PC-3 (cell line): ENCODE measurements around the gene BIK. TPM values are rescaled to one million over a fixed set of nuclear protein-coding genes. Genes with fewer than 3 reads are reported as not detected.

Source experiments
- ATAC-seq: fragments of 200-7000 bp; cut with Tn5 transposase; 2 replicates; pipeline ENCODE4 v1.9.1; 2020; ENCODE audit warnings: mild to moderate bottlenecking, moderate library complexity
- BruUV-seq: library from RNA; stranded (reverse); fragments of 400-500 nt; replicated peaks from 2 replicates; lab custom pipeline; 2021; lab: Mats Ljungman, UMichigan
- CTCF ChIA-PET: fragments of 300-600 bp; sonication (Branson Sonifier 250); formaldehyde crosslinking; loops from one replicate; lab custom pipeline; 2022; ENCODE audit warnings: antibody characterized with exemption; lab: Charles Lee
- POLR2A ChIA-PET: fragments of 300-600 bp; sonication (Branson Sonifier 250); formaldehyde crosslinking; loops from one replicate; lab custom pipeline; 2022; ENCODE audit warnings: antibody characterized with exemption; ENCODE audit not compliant: unreplicated experiment; lab: Charles Lee
- DNase-seq: peaks from one replicate; pipeline ENCODE4 v3.0.0-alpha.2; 2015
- H2AFZ ChIP-seq: fragments of 300-600 bp; sonication (generic); 2 replicates; pipeline ENCODE4 v1.6.0; 2016; ENCODE audit warnings: antibody characterized with exemption, low read length
- H3F3A ChIP-seq: fragments of 300-600 bp; sonication (generic); one replicate; pipeline ENCODE4 v1.6.0; 2017; ENCODE audit warnings: antibody characterized with exemption, low read length, control low read depth, mild to moderate bottlenecking; ENCODE audit not compliant: unreplicated experiment
- H3K27ac ChIP-seq: fragments of 300-600 bp; sonication (generic); 2 replicates; pipeline ENCODE4 v1.5.1; 2016; ENCODE audit warnings: mild to moderate bottlenecking, low read length
- H3K27me3 ChIP-seq: fragments of 300-600 bp; sonication (generic); 2 replicates; pipeline ENCODE4 v1.6.1; 2016; ENCODE audit warnings: low read length, mixed read lengths
- H3K36me3 ChIP-seq: fragments of 300-600 bp; sonication (generic); 2 replicates; pipeline ENCODE4 v1.6.1; 2016; ENCODE audit warnings: low read depth, mixed run types, low read length, mixed read lengths
- H3K4me1 ChIP-seq: fragments of 300-600 bp; sonication (generic); 2 replicates; pipeline ENCODE4 v1.5.1; 2016; ENCODE audit warnings: low read length; ENCODE audit not compliant: insufficient read depth
- H3K4me2 ChIP-seq: fragments of 300-600 bp; sonication (generic); 2 replicates; pipeline ENCODE4 v1.6.0; 2016; ENCODE audit warnings: low read length
- H3K4me3 ChIP-seq: fragments of 300-600 bp; sonication (generic); 2 replicates; pipeline ENCODE4 v1.5.1; 2016; ENCODE audit warnings: mild to moderate bottlenecking, low read length, mixed read lengths
- H3K79me2 ChIP-seq: fragments of 300-600 bp; sonication (generic); 2 replicates; pipeline ENCODE4 v1.6.1; 2017; ENCODE audit warnings: low read length, mixed read lengths
- H3K9ac ChIP-seq: fragments of 300-600 bp; sonication (generic); 2 replicates; pipeline ENCODE4 v1.6.0; 2016; ENCODE audit warnings: mild to moderate bottlenecking, low read length
- H3K9me2 ChIP-seq: fragments of 300-600 bp; sonication (generic); replicated peaks from 2 replicates; pipeline ENCODE4 v1.6.1; 2016; ENCODE audit warnings: mixed run types, low read length, mixed read lengths
- H3K9me3 ChIP-seq: fragments of 300-600 bp; sonication (generic); 2 replicates; pipeline ENCODE4 v1.6.1; 2016; ENCODE audit warnings: low read length, mixed read lengths
- H4K20me1 ChIP-seq: fragments of 300-600 bp; sonication (generic); 2 replicates; pipeline ENCODE4 v1.6.1; 2016; ENCODE audit warnings: low read length, mixed read lengths
- EZH2 ChIP-seq: fragments of 300-600 bp; sonication (generic); IDR thresholded peaks from one replicate; pipeline ENCODE4 v1.6.1; 2017; ENCODE audit warnings: antibody characterized with exemption, mild to moderate bottlenecking, low read length; ENCODE audit not compliant: unreplicated experiment
- EZH2phosphoT487 ChIP-seq: fragments of 300-600 bp; sonication (generic); IDR thresholded peaks from 2 replicates; pipeline ENCODE4 v1.6.1; 2018; ENCODE audit warnings: mild to moderate bottlenecking, antibody characterized with exemption, low read length, borderline replicate concordance
- intact Hi-C: fragments of 100-400 bp; cut with micrococcal nuclease; formaldehyde crosslinking; loops from 2 replicates; pipeline ENCODE4 v1.9.0; 2023
- total RNA-seq: library from RNA; depleted of rRNA; stranded (reverse); fragments of >200 nt; gene quantifications from 2 replicates; pipeline ENCODE4 v1.2.3, GENCODE V29; 2014
- TF ChIP-seq, protein P1 (sequence below): fragments of 300-600 bp; sonication (generic); conservative IDR thresholded peaks from 2 replicates; pipeline ENCODE4 v1.5.1; 2017; ENCODE audit warnings: antibody characterized with exemption, low read depth, mild to moderate bottlenecking, low read length

Gene BIK
- total RNA-seq, 1 experiment from 2014 or later, result 24.6 TPM

- H3K9me3 ChIP-seq, result no peaks in the 10 kb centered on the region
- no TSS peak for BruUV-seq
- H3K4me3 ChIP-seq, result no peak overlapping the region
- CTCF ChIA-PET, result no interaction called here
- no peak overlapping the region for H3K27ac ChIP-seq
- intact Hi-C loops, result no loop called here
- H3F3A ChIP-seq, result no peaks in the 10 kb centered on the region
- ATAC-seq, result no peak
- H3K36me3 ChIP-seq, result peaks cover 8% of the 10 kb centered on the region
- POLR2A ChIA-PET, result no interaction called here
- H3K79me2 ChIP-seq, result peaks cover 5% of the 10 kb centered on the region
- DNase-seq, result no peak
- H4K20me1 ChIP-seq, result no peaks in the 10 kb centered on the region
- H3K9ac ChIP-seq, result no peak overlapping the region
- TF ChIP-seq EZH2phosphoT487 (no peak), EZH2 (no peak)
- TF ChIP-seq, protein P1, sequence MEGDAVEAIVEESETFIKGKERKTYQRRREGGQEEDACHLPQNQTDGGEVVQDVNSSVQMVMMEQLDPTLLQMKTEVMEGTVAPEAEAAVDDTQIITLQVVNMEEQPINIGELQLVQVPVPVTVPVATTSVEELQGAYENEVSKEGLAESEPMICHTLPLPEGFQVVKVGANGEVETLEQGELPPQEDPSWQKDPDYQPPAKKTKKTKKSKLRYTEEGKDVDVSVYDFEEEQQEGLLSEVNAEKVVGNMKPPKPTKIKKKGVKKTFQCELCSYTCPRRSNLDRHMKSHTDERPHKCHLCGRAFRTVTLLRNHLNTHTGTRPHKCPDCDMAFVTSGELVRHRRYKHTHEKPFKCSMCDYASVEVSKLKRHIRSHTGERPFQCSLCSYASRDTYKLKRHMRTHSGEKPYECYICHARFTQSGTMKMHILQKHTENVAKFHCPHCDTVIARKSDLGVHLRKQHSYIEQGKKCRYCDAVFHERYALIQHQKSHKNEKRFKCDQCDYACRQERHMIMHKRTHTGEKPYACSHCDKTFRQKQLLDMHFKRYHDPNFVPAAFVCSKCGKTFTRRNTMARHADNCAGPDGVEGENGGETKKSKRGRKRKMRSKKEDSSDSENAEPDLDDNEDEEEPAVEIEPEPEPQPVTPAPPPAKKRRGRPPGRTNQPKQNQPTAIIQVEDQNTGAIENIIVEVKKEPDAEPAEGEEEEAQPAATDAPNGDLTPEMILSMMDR, result no peak
- H3K9me2 ChIP-seq, result no peaks in the 10 kb centered on the region
- H3K4me1 ChIP-seq, result peaks cover 13% of the 10 kb centered on the region
- H2AFZ ChIP-seq, result no peak overlapping the region
- no peaks in the 10 kb centered on the region for H3K27me3 ChIP-seq
- no peak overlapping the region for H3K4me2 ChIP-seq
These were observed 22.9 kb downstream of the BIK start for GRCh38 chr22:43133401-43133800.

DNA sequence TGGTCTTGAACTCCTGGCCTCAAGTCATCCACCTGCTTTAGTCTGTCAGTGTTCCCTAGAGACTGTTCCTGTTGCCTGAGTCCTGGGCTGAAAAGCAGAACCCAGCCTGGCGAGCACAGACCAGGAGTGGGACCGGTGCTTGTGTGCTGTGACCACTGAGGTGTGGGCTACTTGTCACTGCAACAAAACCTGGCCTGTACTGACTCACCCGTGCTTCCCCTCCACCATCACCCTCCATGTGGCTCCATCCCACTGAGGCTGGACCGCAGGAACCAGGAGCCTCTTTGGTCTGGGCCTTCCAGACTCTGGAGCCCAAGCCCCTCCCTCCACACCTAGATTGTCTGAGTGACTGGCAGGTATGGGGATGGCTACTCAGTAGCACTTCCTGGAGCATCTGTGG is 24.0 kb downstream of the BIK start:
- intact Hi-C loops, result no loop called here
- Histone ChIP-seq H3K9me2 (no peaks in the 10 kb centered on the region), H4K20me1 (no peaks in the 10 kb centered on the region), H3K9me3 (no peaks in the 10 kb centered on the region), H3K4me3 (no peak overlapping the region), H3K4me1 (peaks cover 1% of the 10 kb centered on the region), H3K27me3 (no peaks in the 10 kb centered on the region), H3K79me2 (0 out of 2 replicates have a peak, but pooled peaks cover 3% of the 10 kb centered on the region), H3F3A (no peaks in the 10 kb centered on the region), H3K4me2 (no peak overlapping the region), H3K9ac (no peak overlapping the region), H3K36me3 (peaks cover 8% of the 10 kb centered on the region), H3K27ac (no peak overlapping the region), H2AFZ (no peak overlapping the region)
- BruUV-seq, result no TSS peak
- ATAC-seq (no peak), DNase-seq (no peak)
- TF ChIP-seq EZH2phosphoT487, result no peak
- no peak for TF ChIP-seq EZH2
- TF ChIP-seq, protein P1, result no peak
- POLR2A ChIA-PET, result no interaction called here
- CTCF ChIA-PET, result no interaction called here

DNA sequence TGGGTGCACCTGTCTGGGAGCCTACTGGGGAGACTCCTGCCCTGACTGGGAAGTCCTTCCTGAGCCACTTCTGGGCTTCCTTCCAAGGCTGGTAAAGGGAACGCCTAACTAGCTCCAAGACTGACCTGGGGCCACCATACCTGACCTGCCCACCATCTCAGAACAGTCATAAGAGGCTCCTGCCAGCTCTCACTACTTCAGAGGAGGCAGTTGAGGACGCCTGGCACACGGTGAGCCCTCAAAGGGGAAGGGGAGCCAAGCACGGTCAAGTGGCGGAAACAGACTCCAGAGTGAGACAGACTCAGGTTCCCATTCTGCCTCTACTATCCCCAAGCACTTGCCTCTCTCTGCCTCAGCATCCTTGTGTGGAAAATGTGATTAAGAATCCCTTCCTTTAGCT is 25.0 kb downstream of the BIK start:
- H3K36me3 ChIP-seq, result peaks cover 14% of the 10 kb centered on the region
- H3K9me3 ChIP-seq, result no peaks in the 10 kb centered on the region
- intact Hi-C loops, result no loop called here
- H3K79me2 ChIP-seq, result peaks cover 10% of the 10 kb centered on the region
- H3K4me2 ChIP-seq, result no peak overlapping the region
- no TSS peak for BruUV-seq
- H4K20me1 ChIP-seq, result no peaks in the 10 kb centered on the region
- no peaks in the 10 kb centered on the region for H3K9me2 ChIP-seq
- no peak overlapping the region for H3K9ac ChIP-seq
- DNase-seq (no peak), ATAC-seq (no peak)
- H3K27ac ChIP-seq, result no peak overlapping the region
- ChIA-PET POLR2A (no interaction called here), CTCF (no interaction called here)
- H3K27me3 ChIP-seq, result no peaks in the 10 kb centered on the region
- H3F3A ChIP-seq, result no peaks in the 10 kb centered on the region
- H3K4me3 ChIP-seq, result no peak overlapping the region
- no peaks in the 10 kb centered on the region for H3K4me1 ChIP-seq
- no peak overlapping the region for H2AFZ ChIP-seq
- TF ChIP-seq EZH2phosphoT487 (no peak), EZH2 (no peak)
- TF ChIP-seq, protein P1, result no peak
